Stimulated activated CD4-positive, alpha-beta T cell treated with anti-CD3 and anti-CD28 coated beads, Interleukin-2, amount 100 ng/mL, for 4 hours (primary cell): Measurements from ENCODE around the gene TLL2.

Experiments
- DNase-seq: peaks from one replicate; pipeline ENCODE4 v3.0.0-alpha.2; 2020; ENCODE audit warnings: low read depth

Gene TLL2

GRCh38 chr10:96390460-96390864 lies 123.3 kb downstream of the TLL2 start:
- DNase-seq, result no peak

GRCh38 chr10:96389785-96390184 lies 123.9 kb downstream of the TLL2 start:
- DNase-seq, result no peak

GRCh38 chr10:96387601-96388000 lies 126.1 kb downstream of the TLL2 start:
- no peak for DNase-seq

GRCh38 chr10:96387161-96387560 lies 126.6 kb downstream of the TLL2 start:
- DNase-seq, result no peak

GRCh38 chr10:96384506-96384905 lies 129.2 kb downstream of the TLL2 start:
- DNase-seq, result no peak

- DNase-seq, result no peak
These were observed 132.9 kb downstream of the TLL2 start for GRCh38 chr10:96380821-96381220.

- no peak for DNase-seq
These were observed 134.0 kb downstream of the TLL2 start for GRCh38 chr10:96379758-96380157.

GRCh38 chr10:96378741-96379140 lies 135.0 kb downstream of the TLL2 start:
- no peak for DNase-seq

GRCh38 chr10:96377816-96378294 lies 135.9 kb downstream of the TLL2 start:
- no peak for DNase-seq

- DNase-seq, result no peak
These were observed 137.2 kb downstream of the TLL2 start for GRCh38 chr10:96376483-96376882.

- peak; percentile 40 for DNase-seq
These were observed 138.5 kb downstream of the TLL2 start for GRCh38 chr10:96374985-96375830.

- no peak for DNase-seq
These were observed 139.1 kb downstream of the TLL2 start for GRCh38 chr10:96374639-96374984.

GRCh38 chr10:96374004-96374403 lies 139.7 kb downstream of the TLL2 start:
- no peak for DNase-seq

- DNase-seq, result no peak
These were observed 142.4 kb downstream of the TLL2 start for GRCh38 chr10:96371356-96371755.

- peak; percentile 2 for DNase-seq
These were observed 143.1 kb downstream of the TLL2 start for GRCh38 chr10:96370584-96371157.

- DNase-seq, result no peak
These were observed 143.7 kb downstream of the TLL2 start for GRCh38 chr10:96369890-96370583.

- DNase-seq, result no peak
These were observed 144.8 kb downstream of the TLL2 start for GRCh38 chr10:96368971-96369370.

GRCh38 chr10:96367470-96367869 lies 146.3 kb downstream of the TLL2 start:
- no peak for DNase-seq

- DNase-seq, result no peak
These were observed 147.2 kb downstream of the TLL2 start for GRCh38 chr10:96366508-96366907.

GRCh38 chr10:96365571-96365970 lies 148.2 kb downstream of the TLL2 start:
- DNase-seq, result no peak

GRCh38 chr10:96360766-96361165 lies 153.0 kb downstream of the TLL2 start:
- no peak for DNase-seq

- no peak for DNase-seq
These were observed 153.4 kb downstream of the TLL2 start for GRCh38 chr10:96360331-96360730.

GRCh38 chr10:96359616-96360015 lies 154.1 kb downstream of the TLL2 start:
- no peak for DNase-seq
